ENCODE data around the gene SOAT2.

GRCh38 chr12:53082637-53083175 lies 20.6 kb upstream of the SOAT2 start:
- no peak for TF ChIP-seq POLR2AphosphoS5 (IDR thresholded peaks at IDR 0.05)
- TF ChIP-seq CTCF (IDR thresholded peaks at IDR 0.05) = no peak
- TF ChIP-seq POLR2A (IDR thresholded peaks at IDR 0.05) = no peak
- TF ChIP-seq EP300 (IDR thresholded peaks at IDR 0.05; ENCODE audit: low read depth) = no peak

Data from transverse colon (tissue), 4 donors.